Activated CD8-positive, alpha-beta memory T cell treated with anti-CD3 and anti-CD28 coated beads, Interleukin-2, amount 50 U/mL, for 24 hours (primary cell): ENCODE data around the gene PSME3IP1.
"Not testable (repeated sequence)": the region's sequence is repeated elsewhere in the genome, so short reads cannot be mapped to it uniquely, and the experiment has no call there.

Source experiments
- DNase-seq: peaks from one replicate; pipeline ENCODE4 v3.0.0-alpha.2; 2020; ENCODE audit errors: extremely low read depth

The PSME3IP1 gene

GRCh38 chr16:57200321-57200720 is 14.5 kb upstream of the PSME3IP1 start:
- DNase-seq, result not testable (repeated sequence)

- no peak for DNase-seq
Observed at GRCh38 chr16:57196753-57197152, 10.9 kb upstream of the PSME3IP1 start.

- no peak for DNase-seq
Observed at GRCh38 chr16:57196286-57196685, 10.4 kb upstream of the PSME3IP1 start.

DNA sequence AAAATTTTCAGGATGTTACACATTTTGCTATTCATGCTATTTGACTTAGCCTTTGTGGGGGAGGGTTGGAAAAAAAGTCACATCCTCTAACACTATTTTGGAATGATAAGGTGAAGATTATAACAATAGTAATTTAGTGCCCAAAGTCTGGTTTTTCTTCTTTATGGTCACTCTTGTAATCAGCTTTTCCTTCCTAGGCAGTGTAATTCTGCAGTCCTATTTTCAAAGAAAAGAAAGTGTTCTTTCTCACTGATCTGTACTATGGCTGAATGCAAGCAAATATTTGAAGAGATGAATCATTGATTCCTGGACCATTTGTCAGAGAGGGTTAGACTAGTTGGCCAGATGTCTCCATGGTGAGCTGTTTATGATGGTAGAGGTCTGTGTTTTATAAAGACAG is 8.7 kb upstream of the PSME3IP1 start:
- no peak for DNase-seq

GRCh38 chr16:57192720-57193486 is 7.1 kb upstream of the PSME3IP1 start:
- DNase-seq, result no peak

- DNase-seq, result no peak
Observed at GRCh38 chr16:57192146-57192545, 6.3 kb upstream of the PSME3IP1 start.

GRCh38 chr16:57191056-57191571 is 5.3 kb upstream of the PSME3IP1 start:
- DNase-seq, result no peak

DNA sequence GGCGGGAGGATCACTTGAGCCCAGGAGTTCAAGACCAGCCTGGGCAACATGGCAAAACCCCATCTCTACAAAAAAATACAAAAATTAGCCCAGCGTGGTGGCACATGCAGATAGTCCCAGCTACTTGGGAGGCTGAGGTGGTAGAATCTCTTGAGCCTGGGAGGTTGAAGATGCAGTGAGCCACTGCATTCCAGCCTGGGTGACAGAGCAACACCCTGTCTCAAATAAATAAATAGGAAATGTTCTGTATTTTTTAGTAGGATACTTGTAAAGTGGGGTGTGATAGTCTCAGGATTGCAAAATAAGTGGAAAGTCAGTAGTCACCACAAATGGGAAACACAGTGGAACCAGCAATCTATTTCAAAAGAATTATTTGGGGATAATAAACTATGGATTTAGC is 4.3 kb upstream of the PSME3IP1 start:
- no peak for DNase-seq

DNA sequence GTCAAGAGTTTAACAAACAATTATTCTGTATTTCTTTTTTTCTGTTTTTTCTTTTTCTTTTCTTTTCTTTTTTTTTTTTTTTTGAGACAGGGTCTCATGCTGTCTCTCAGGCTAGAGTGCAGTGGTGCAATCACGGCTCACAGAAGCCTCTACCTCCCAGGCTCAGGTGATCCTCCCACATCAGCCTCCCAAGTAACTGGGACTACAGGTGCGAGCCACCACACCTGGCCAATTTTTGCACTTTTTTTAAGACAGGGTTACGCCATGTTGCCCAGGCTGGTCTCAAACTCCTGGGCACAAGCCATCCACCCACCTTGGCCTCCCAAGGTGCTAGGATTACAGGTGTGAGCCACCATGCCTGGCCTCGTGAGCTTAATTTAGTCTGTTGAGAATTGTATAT is 3.7 kb upstream of the PSME3IP1 start:
- DNase-seq, result not testable (repeated sequence)

- no peak for DNase-seq
Observed at GRCh38 chr16:57188711-57189002, 2.8 kb upstream of the PSME3IP1 start.

DNA sequence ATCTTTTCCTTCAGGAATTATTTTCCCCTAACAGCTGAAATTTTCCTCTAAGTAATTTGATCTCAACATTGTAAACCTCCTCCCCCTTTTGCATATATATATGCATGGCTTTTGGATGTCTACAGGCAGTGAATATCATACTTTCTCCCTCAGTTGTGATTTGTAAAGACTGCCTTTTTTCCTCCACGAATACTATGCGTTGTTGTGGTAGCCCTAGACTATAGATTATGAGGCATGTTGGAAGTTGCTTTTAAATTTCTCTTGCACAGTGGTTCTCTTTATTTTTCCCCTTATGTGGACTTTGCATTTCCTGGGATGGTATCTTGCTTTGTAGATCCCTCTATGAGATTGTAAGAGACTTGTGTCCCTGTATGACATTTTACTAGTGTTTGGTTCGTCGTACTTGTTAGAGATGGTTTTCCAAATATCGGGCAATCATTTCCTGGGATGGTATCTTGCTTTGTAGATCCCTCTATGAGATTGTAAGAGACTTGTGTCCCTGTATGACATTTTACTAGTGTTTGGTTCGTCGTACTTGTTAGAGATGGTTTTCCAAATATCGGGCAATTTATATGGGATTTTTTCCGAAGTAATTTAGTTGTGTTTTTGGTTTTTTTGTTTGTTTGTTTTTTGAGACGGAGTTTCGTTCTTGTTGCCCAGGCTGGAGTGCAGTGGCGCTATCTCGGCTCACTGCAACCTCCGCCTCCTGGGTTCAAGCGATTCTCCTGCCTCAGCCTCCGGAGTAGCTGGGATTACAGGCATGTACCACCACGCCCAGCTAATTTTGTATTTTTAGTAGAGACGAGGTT is 2.3 kb upstream of the PSME3IP1 start:
- DNase-seq, result not testable (repeated sequence)

DNA sequence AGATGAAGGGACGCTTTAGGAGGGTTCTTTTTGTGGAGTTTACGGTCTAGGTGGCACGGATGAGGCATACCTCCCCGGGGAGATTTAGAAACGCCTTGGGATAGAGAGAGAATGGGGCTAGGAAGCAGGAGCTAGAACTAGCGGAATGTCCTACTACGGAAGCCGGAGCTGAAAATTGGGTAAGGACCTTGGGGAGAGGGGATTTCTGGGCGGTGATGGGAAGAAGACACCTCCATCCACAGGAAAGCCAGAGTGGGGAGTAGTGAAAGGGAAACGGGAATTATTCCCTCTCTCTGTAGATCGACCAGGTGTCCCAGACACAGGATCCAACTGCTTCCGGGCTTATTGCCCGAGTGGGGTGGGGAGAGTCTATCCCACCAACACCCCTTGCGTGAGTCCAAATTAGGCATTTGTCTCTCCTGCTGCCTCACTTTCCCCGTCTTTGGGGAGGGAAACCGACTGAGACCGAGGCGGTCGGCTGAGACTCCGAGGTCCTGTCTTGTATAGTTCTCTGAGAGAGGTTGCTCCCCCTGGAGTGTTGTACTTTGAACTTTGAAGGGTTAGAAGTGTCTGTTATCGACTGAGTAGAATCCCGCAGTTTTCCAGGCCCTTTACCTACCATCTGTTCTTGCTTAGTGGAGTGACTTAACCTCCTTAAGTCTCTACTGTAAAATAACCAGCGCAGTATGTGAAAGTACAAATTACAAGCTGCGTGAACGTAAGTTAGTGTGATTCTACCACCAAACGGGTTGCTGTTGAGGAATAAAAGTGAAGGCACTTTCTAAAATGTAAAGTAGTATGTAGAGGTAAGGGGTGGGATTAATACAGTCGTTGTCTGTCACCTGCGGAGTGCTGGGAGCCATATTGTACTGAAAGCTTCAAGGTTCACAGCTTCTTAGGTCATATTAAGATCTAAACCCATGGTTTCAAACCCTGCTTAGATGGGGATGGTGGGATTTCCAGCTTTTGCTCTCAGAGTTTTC is 1.3 kb upstream of the PSME3IP1 start:
- no peak for DNase-seq

GRCh38 chr16:57185446-57185944 is 344 bp downstream of the PSME3IP1 start:
- no peak for DNase-seq

- DNase-seq, result no peak
Observed at GRCh38 chr16:57184887-57185445, 873 bp downstream of the PSME3IP1 start.

DNA sequence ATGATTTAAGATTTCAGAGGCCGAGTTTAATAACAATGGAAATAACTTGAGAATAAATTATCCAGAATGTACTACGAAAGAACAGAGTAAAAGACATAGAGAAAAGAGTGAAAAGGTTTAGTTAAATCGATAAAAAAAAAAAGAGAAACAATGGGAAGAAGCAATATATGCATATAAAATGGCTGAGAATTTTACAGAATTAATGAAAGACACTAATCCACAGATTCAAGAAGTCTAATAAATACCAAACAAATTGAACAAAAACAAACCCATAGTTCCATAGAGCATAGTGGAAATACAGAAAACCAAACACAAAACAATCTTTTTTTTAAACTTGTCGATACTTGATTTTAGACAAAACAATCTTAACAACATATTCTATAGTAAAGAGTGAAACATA is 1.7 kb downstream of the PSME3IP1 start:
- no peak for DNase-seq

DNA sequence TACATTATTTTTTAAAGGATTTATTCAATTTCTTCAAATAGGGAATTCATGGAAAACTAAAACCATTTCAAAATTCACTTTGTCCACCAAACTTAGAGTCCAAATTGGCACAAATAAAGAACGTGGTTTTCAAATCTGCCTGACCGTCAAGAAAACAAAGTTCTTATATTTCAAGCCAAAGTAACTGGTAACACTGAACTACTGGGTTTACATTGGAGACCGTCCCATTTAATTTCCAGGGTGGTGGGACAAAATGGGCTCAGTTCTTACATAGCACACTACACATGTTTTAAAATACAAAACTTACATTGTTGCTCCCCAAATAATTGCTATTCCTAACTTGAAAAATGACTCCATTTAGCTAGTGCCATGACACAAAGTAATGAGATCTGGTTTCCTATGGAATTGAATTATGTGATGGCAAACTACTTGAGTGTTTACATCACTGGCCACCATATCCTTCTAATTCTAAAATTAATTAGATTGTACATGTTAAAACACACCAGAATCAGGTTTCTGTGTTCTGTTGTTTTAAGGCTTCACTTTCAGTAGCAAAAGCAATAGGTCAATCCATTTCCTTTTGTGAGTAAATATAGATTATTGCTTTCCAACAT is 6.5 kb downstream of the PSME3IP1 start:
- no peak for DNase-seq

DNA sequence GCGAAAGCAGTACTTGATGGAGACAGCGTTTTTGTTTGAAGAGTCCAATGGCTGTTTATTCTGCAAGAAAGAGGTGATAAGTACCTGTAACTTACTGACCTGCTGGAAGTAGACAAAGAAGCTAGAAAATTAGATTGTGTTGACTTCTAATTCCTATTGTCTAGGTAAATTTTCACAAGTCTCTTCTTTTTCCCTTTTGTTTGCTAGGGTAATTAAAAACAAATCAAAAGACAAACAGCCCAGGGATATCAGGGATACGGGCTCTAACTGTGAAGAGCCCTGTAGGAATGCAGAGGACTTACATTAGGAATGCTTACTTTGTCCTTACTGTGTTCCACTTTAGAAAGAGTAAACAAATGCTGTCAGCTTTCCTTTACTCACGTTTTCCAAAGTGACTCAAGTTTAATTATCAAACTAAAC is 7.0 kb downstream of the PSME3IP1 start:
- DNase-seq, result no peak

DNA sequence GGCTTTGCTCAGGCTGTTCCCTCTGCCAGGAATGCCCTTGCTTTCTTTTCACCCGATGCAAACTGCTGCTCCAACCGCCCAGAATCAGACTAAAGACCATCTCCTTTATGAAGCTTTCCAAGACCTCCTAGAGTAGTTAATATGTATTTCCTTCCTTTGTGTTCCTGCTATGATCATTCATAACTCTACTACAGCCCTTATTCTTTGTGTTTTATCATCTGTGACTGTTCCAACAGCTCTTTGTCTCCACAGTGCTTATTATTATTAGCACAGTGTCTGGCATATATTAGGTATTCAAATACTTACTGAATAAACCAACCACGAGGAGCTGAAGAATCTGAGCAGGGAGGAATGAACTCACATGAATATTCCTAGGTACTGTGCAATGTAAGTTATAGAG is 7.6 kb downstream of the PSME3IP1 start:
- DNase-seq, result no peak

DNA sequence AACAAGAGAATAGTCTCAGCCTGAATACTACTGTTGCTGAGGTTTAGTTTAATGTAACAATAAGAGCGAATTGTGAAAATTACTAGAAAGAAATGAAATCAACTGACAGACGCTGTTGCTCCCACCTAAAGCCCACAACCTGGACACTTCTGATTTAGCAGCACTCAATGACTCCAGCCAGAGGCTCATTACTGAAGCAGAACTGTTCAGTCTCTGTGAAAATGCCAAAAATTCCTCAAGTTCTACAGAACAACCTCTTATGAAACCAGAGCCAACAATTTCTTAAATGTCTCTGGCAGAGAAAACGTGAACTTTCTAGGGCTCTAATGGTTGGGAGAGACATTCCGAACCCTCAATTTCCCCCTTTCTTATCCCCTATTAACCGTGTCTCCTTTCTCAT is 9.9 kb downstream of the PSME3IP1 start:
- no peak for DNase-seq

DNA sequence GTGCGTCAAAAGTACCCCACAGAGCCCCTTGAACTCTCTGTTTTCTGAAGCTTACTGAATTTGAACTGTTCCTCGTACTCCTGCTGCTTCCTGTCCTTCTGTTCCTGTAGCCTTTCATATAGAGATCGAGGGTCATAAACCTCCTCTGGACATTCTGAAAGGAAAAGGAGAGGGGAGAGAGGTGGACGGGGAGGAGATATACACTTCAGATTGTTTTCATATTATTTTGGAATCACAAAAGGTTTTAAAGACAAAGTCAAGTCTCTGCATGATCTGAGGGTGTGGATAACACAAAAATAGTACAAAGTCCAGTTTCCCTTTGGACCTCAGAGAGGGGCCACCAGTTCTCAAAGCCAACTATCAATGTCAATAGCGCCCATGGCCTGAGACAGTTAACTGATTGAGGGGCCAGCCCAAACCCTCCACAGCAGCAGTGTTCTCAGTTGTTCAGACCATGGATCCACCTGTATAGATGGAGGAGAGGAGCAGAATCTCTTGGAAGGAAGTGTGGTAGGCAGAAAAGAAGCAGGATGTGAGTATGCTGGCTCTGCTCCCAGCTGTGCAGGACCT is 13.0 kb downstream of the PSME3IP1 start:
- DNase-seq, result no peak

GRCh38 chr16:57169327-57169726 is 16.5 kb downstream of the PSME3IP1 start:
- no peak for DNase-seq
